CD4-positive, alpha-beta T cell treated with Interleukin-15 for 1 hour (primary cell): Measurements from ENCODE around the gene TRIM3.
A peak's percentile ranks its signal among the peaks of the same experiment; 100 is the strongest.

ENCODE experiments used
- DNase-seq: peaks from one replicate; pipeline ENCODE4 v3.0.0-alpha.2; 2020

TRIM3 gene

GRCh38 chr11:6476571-6476970, 2.8 kb upstream of the TRIM3 start:
- DNase-seq, result no peak

GRCh38 chr11:6475936-6476335, 2.2 kb upstream of the TRIM3 start:
- no peak for DNase-seq

- no peak for DNase-seq
Observed at GRCh38 chr11:6474806-6475500, 1.2 kb upstream of the TRIM3 start.

GRCh38 chr11:6474413-6474792, 662 bp upstream of the TRIM3 start:
- no peak for DNase-seq

- DNase-seq, result no peak
Observed at GRCh38 chr11:6472934-6473333, 807 bp downstream of the TRIM3 start.

GRCh38 chr11:6469599-6469998, 4.1 kb downstream of the TRIM3 start:
- no peak for DNase-seq

GRCh38 chr11:6468712-6469495, 4.8 kb downstream of the TRIM3 start:
- peak; percentile 76 for DNase-seq

GRCh38 chr11:6459099-6459450, 14.7 kb downstream of the TRIM3 start:
- DNase-seq, result no peak

GRCh38 chr11:6458352-6459098, 15.2 kb downstream of the TRIM3 start:
- DNase-seq, result no peak

GRCh38 chr11:6457581-6458320, 16.0 kb downstream of the TRIM3 start:
- no peak for DNase-seq

GRCh38 chr11:6456361-6457073, 17.2 kb downstream of the TRIM3 start:
- DNase-seq, result no peak

GRCh38 chr11:6455070-6455469, 18.7 kb downstream of the TRIM3 start:
- DNase-seq, result no peak

GRCh38 chr11:6453152-6453551, 20.6 kb downstream of the TRIM3 start:
- no peak for DNase-seq

GRCh38 chr11:6452219-6452618, 21.5 kb downstream of the TRIM3 start:
- no peak for DNase-seq

GRCh38 chr11:6448574-6448973, 25.2 kb downstream of the TRIM3 start:
- DNase-seq, result no peak

GRCh38 chr11:6443269-6444003, 30.3 kb downstream of the TRIM3 start:
- DNase-seq, result peak; percentile 60

GRCh38 chr11:6442441-6442840, 31.3 kb downstream of the TRIM3 start:
- no peak for DNase-seq

- DNase-seq, result no peak
Observed at GRCh38 chr11:6440906-6441358, 32.8 kb downstream of the TRIM3 start, which contains the start of gene HPX. Gene HPX (minus strand): TSS chr11:6440987. CDS start chr11:6440963, 24 bp downstream.

GRCh38 chr11:6438979-6439571, 34.7 kb downstream of the TRIM3 start:
- peak; percentile 40 for DNase-seq

- no peak for DNase-seq
Observed at GRCh38 chr11:6437993-6438392, 35.7 kb downstream of the TRIM3 start.

GRCh38 chr11:6437423-6437822, 36.3 kb downstream of the TRIM3 start:
- no peak for DNase-seq
